Endodermal cell (in vitro differentiated cells): ENCODE results near the gene PRR29. TPM values are rescaled to one million over a fixed set of nuclear protein-coding genes. Genes with fewer than 3 reads are reported as not detected.

Experiments
- DNase-seq: peaks from one replicate; pipeline ENCODE4 v3.0.0-alpha.2; 2017
- H3K27ac ChIP-seq: 2 replicates; pipeline ENCODE4 v1.5.1; 2013; ENCODE audit warnings: mild to moderate bottlenecking, low read depth, low read length, moderate library complexity
- H3K27me3 ChIP-seq: 2 replicates; pipeline ENCODE4 v1.6.1; 2013; ENCODE audit warnings: mild to moderate bottlenecking, low read length, moderate library complexity; ENCODE audit not compliant: insufficient read depth, control insufficient read depth, poor library complexity, severe bottlenecking
- H3K36me3 ChIP-seq: 2 replicates; pipeline ENCODE4 v1.7.0; 2013; ENCODE audit warnings: mild to moderate bottlenecking, low read length, moderate library complexity; ENCODE audit not compliant: control insufficient read depth, insufficient read depth
- H3K4me1 ChIP-seq: one replicate; pipeline ENCODE4 v1.7.0; 2013; ENCODE audit warnings: low read length; ENCODE audit not compliant: control insufficient read depth, insufficient read depth
- H3K4me3 ChIP-seq: 2 replicates; pipeline ENCODE4 v1.5.1; 2013; ENCODE audit warnings: mild to moderate bottlenecking, low read length, moderate library complexity
- H3K9ac ChIP-seq: 2 replicates; pipeline ENCODE4 v1.6.1; 2013; ENCODE audit warnings: mild to moderate bottlenecking, low read length, moderate library complexity; ENCODE audit not compliant: poor library complexity, severe bottlenecking; ENCODE audit errors: extremely low read depth
- H3K9me3 ChIP-seq: 2 replicates; pipeline ENCODE4 v1.6.1; 2013; ENCODE audit warnings: mild to moderate bottlenecking, low read length, moderate library complexity; ENCODE audit not compliant: control insufficient read depth
- H3K27ac Mint-ChIP-seq: 2 replicates; pipeline ENCODE4 v1.8.0; 2020; ENCODE audit warnings: mixed read lengths
- H3K27me3 Mint-ChIP-seq: 2 replicates; pipeline ENCODE4 v1.8.0; 2021; ENCODE audit warnings: mild to moderate bottlenecking, mixed read lengths; ENCODE audit not compliant: insufficient read depth
- H3K36me3 Mint-ChIP-seq: 2 replicates; pipeline ENCODE4 v1.8.0; 2020; ENCODE audit warnings: low read depth, mixed read lengths
- H3K4me1 Mint-ChIP-seq: 2 replicates; pipeline ENCODE4 v1.8.0; 2020; ENCODE audit warnings: mixed read lengths
- H3K4me3 Mint-ChIP-seq: 2 replicates; pipeline ENCODE4 v1.8.0; 2020; ENCODE audit warnings: mild to moderate bottlenecking, moderate library complexity, mixed read lengths
- H3K9me3 Mint-ChIP-seq: 2 replicates; pipeline ENCODE4 v1.8.0; 2020; ENCODE audit warnings: mild to moderate bottlenecking, mixed read lengths
- CTCF ChIP-seq: fragments of 200-600 bp; sonication (generic); conservative IDR thresholded peaks from 2 replicates; pipeline ENCODE4 v1.5.0; 2021; ENCODE audit warnings: antibody characterized with exemption, mild to moderate bottlenecking
- WGBS, 2 experiments: methylation state at CpG; one replicate each; pipeline versions ENCODE4 v1.1.5 to v1.1.7; 2013; ENCODE audit warnings: missing lambda C conversion rate in 2 of 2, mixed read lengths in 1 of 2; ENCODE audit not compliant: insufficient coverage in 1 of 2, insufficient read length in 1 of 2; 5-methylcytosine and 5-hydroxymethylcytosine counted together
- total RNA-seq, 2 donors: library from RNA; stranded (reverse); fragmentation: NEBNext Ultra II Directional in 1 of 2; extraction: Animal tissue kit (Norgen Biotek cat#: 25700) in 1 of 2; gene quantifications; 2 replicates in 1 of 2; 3 replicates in 1 of 2; pipeline ENCODE4 v1.2.1, GENCODE V29; 2021

PRR29 gene
- total RNA-seq, 2 donors from 2014 or later, result 3.3 to 6.1 TPM

GRCh38 chr17:63999680-64000531 lies 1.8 kb downstream of the PRR29 start:
- H3K27me3 ChIP-seq, result peaks cover 27% of the 10 kb centered on the region
- 86 to 94% methylated on average over 12 to 24 of the region's 25 CpGs for WGBS, 2 experiments

GRCh38 chr17:64001091-64001579 lies 3.0 kb downstream of the PRR29 start:
- Mint-ChIP-seq H3K4me3 (no peak overlapping the region), H3K9me3 (no peaks in the 10 kb centered on the region), H3K36me3 (no peaks in the 10 kb centered on the region), H3K27ac (no peak overlapping the region), H3K4me1 (peaks cover 3% of the 10 kb centered on the region), H3K27me3 (peaks cover 34% of the 10 kb centered on the region)
- H3K27me3 ChIP-seq, result peaks cover 18% of the 10 kb centered on the region
- no peaks in the 10 kb centered on the region for H3K9me3 ChIP-seq
- TF ChIP-seq CTCF, result no peak
- no peak overlapping the region for H3K9ac ChIP-seq
- WGBS, 2 experiments, result 94% methylated on average over 7 of the region's 7 CpGs; no CpG with 5 or more reads in 1 of the 2 experiments
- peak; percentile 48 for DNase-seq
- H3K4me3 ChIP-seq, result no peak overlapping the region
- H3K36me3 ChIP-seq, result no peaks in the 10 kb centered on the region
- no peak overlapping the region for H3K27ac ChIP-seq
- no peaks in the 10 kb centered on the region for H3K4me1 ChIP-seq

More at GRCh38 chr17:63999680-64000531, 1.8 kb downstream of the PRR29 start:
- H3K4me3 ChIP-seq, result no peak overlapping the region
- H3K27ac ChIP-seq, result no peak overlapping the region
- H3K9me3 ChIP-seq, result no peaks in the 10 kb centered on the region
- peak; percentile 51 for DNase-seq
- Mint-ChIP-seq H3K36me3 (no peaks in the 10 kb centered on the region), H3K4me1 (peaks cover 3% of the 10 kb centered on the region), H3K4me3 (peak overlapping the region; percentile 79), H3K9me3 (no peaks in the 10 kb centered on the region), H3K27ac (no peak overlapping the region), H3K27me3 (peaks cover 43% of the 10 kb centered on the region)
- H3K9ac ChIP-seq, result no peak overlapping the region
- TF ChIP-seq CTCF, result no peak
- H3K4me1 ChIP-seq, result no peaks in the 10 kb centered on the region
- no peaks in the 10 kb centered on the region for H3K36me3 ChIP-seq

DNA sequence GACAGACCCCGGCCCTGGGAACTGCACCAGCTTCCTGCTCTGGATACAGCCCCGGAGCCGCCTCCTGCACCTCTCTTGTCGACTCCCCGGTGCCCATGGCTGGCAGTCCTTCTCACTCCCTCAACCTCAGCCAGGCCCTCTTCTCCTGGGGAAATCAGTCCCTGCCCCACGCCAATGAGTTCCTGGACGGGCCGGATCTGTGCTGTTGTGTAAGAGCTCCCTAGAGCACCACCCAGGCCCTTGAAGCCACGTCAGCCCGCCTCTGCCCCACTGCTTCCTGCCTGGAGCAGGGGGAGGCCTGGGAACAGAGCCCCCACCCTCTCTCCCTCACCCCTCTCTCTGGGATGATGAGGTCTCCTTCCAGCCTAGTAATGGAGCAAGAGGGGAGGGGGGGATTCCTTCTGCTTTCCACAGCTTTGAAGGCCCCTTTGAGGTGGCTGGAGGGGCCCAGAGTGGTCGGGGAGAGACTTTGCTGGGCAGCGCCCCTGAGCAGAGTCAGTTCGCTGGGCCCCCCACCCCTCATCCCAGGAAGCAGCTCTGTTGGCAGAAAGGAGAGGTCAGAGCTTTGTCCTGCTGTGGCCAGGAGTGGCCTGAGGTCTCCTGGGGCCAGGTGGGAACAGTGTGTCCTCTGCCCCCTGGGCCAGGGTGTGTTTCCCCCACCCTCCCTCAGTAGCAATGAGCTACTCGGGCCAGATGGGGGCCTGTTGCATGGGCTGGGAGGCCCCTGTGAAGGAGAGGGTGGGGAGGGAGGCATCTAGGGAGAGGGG lies 3.8 kb downstream of the PRR29 start:
- H3K9me3 Mint-ChIP-seq, result no peaks in the 10 kb centered on the region
- H3K27ac ChIP-seq, result no peak overlapping the region
- H3K4me1 Mint-ChIP-seq, result peaks cover 3% of the 10 kb centered on the region
- H3K36me3 Mint-ChIP-seq, result no peaks in the 10 kb centered on the region
- no peak overlapping the region for H3K4me3 Mint-ChIP-seq
- no peak overlapping the region for H3K27ac Mint-ChIP-seq
- H3K27me3 ChIP-seq, result peaks cover 10% of the 10 kb centered on the region
- 92 to 94% methylated on average over 3 to 14 of the region's 14 CpGs for WGBS, 2 experiments
- H3K9me3 ChIP-seq, result no peaks in the 10 kb centered on the region
- H3K9ac ChIP-seq, result no peak overlapping the region
- peaks cover 26% of the 10 kb centered on the region for H3K27me3 Mint-ChIP-seq
- no peaks in the 10 kb centered on the region for H3K36me3 ChIP-seq
- DNase-seq, result peak; percentile 59
- no peak for TF ChIP-seq CTCF
- no peak overlapping the region for H3K4me3 ChIP-seq
- H3K4me1 ChIP-seq, result no peaks in the 10 kb centered on the region
